ENCODE data around the gene CCT2.

CCT2 gene

DNA sequence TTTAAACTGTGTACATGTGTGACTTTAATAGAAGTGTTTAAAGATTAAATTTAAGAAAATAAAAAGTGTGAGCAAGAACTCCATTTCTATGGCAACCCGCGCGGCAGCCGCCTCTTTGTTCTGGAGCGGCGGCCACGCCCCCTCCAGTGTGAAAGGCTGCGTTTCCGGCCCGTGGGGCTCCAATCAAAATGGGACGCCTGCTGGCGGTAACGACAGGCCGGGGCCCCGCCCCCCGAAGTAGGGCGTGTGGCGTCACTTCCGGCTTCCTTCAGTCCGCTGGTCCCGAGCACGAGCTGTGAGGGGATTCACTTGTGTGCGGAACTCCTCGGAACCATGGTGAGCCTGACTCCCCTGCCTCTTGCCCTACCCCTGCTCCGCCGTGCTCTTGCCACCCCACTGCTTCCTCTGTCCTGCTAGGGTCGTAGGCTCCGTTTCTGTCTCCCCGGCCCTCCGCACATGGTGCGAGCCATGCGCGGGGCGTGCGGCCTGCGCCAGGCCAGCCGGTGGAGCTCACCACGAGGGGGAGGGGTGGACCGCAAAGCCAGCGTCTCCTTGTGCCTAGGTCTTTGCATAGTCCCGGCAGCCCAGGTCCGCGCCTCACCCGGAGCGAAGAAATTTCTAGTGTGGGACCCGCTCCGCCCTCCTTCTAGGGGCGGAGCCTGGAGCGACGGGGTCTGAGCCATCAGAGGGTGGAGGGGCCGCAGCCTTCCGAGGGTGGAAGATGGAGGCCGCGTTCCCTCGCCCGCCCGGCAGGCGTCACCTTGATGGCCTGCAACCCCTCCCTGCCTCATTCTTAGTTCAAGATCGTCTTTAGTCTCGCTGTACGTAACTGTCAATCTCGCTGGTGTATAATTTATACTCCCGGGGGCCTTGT is at the start of gene CCT2:
CCT2 (plus strand) TSS at position 271 of the 874 bp plus-strand sequence; CDS start at position 334, 63 bp downstream.
- DNase-seq (ENCODE audit: low read depth), result peak; percentile 64
- TF ChIP-seq, protein P1, sequence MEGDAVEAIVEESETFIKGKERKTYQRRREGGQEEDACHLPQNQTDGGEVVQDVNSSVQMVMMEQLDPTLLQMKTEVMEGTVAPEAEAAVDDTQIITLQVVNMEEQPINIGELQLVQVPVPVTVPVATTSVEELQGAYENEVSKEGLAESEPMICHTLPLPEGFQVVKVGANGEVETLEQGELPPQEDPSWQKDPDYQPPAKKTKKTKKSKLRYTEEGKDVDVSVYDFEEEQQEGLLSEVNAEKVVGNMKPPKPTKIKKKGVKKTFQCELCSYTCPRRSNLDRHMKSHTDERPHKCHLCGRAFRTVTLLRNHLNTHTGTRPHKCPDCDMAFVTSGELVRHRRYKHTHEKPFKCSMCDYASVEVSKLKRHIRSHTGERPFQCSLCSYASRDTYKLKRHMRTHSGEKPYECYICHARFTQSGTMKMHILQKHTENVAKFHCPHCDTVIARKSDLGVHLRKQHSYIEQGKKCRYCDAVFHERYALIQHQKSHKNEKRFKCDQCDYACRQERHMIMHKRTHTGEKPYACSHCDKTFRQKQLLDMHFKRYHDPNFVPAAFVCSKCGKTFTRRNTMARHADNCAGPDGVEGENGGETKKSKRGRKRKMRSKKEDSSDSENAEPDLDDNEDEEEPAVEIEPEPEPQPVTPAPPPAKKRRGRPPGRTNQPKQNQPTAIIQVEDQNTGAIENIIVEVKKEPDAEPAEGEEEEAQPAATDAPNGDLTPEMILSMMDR (IDR thresholded peaks at IDR 0.05; ENCODE audit: control insufficient read depth, insufficient read depth, low read depth, low read length, missing control alignments), result peak; percentile 48
- H3K4me3 ChIP-seq (ENCODE audit: control insufficient read depth, low read depth, low read length), result peak within 1 kb of the TSS; percentile 92

DNA sequence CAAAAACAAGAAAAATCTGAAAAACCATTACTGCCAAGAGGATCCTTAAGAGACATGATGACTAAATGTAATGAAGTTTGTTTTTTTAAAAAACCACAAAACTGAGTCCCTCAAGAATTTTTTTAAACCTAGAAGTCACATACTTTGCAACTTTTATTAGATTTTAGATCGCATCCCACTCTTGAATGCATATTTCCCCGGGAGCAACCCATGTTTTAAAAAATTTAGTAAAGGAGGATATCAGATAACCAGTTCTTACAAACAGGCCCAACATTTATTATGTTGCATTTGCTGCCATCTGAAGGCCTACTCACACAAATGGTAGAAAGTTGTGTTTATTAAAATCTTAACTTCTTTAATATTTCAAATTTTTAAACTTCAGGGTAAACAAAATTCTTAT is 44.3 kb upstream of the CCT2 start:
- TF ChIP-seq, protein P1 (IDR thresholded peaks at IDR 0.05; ENCODE audit: control insufficient read depth, insufficient read depth, low read depth, low read length, missing control alignments), result peak; percentile 8
- DNase-seq (ENCODE audit: low read depth), result peak; percentile 84
- H3K4me3 ChIP-seq (ENCODE audit: control insufficient read depth, low read depth, low read length), result no peak overlapping the region

DNA sequence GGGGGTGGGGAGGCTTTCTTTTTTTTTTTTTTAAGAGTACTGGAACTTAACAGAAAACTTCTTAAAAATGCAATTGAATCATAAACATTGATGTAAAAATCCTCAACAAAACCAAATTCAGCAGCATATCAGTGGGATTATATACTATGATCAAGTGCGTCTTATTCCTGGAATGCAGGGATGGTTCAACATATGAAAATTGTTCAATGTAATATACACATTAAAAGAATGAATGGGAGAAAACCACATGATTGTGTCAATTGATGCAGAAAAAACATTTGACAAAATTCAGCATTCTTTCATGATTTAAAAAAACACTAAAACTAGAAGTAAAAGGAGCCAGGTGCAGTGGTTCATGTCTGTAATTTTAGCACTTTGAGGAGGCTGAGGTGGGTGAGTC is 41.2 kb upstream of the CCT2 start:
- H3K4me3 ChIP-seq (ENCODE audit: control insufficient read depth, low read depth, low read length), result no peak overlapping the region
- no peak for DNase-seq (ENCODE audit: low read depth)
- TF ChIP-seq, protein P1 (IDR thresholded peaks at IDR 0.05; ENCODE audit: control insufficient read depth, insufficient read depth, low read depth, low read length, missing control alignments), result no peak

DNA sequence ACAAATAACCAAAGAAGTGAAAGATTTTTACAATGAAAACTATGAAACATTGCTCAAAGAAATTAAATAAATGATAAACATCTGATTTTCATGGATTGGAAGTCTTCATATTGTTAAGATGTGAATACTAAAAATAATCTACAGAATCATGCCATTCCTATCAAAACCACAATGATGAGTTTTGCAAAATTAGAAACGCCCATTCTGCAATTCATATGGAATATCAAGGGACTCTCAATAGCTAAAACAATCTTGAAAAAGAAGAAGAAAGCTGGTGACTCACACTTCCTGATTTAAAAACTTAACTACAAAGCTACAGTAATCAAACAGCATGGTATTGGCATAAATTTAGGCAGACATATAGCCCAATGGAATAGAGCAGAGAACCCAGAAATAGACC is 40.2 kb upstream of the CCT2 start:
- TF ChIP-seq, protein P1 (IDR thresholded peaks at IDR 0.05; ENCODE audit: control insufficient read depth, insufficient read depth, low read depth, low read length, missing control alignments), result no peak
- no peak overlapping the region for H3K4me3 ChIP-seq (ENCODE audit: control insufficient read depth, low read depth, low read length)
- no peak for DNase-seq (ENCODE audit: low read depth)

DNA sequence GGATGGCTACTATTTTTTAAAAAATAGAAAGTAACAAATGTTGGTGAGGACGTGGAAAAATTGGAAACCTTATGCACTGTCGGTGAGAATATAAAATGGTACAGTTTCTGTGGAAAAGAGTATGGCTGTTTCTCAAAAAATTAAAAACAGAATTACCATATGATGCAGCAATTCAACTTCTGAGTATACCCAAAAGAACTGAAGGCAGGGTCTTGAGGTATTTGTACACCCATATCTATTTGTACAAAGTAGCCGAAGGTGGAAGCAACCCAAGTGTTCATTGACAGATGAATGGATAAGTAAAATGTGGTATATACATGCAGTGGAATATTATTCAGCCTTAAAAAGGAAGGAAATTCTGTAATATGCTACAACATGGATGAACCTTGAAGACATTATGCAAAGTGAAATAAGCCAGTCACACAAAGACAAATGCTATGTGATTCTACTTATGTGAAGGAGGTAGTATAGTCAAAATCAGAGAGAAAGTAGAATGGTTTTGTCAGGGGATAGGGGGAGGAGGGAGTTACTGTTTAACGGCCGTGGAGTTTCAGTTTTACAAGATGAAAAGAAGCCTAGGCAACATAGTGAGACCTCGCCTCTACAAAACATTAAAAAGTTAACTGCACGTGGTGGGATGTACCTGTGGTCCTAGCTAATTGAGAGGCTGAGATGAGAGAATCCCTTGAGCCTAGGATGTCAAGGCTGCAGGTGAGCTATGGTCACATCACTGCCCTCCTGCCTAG is 38.4 kb upstream of the CCT2 start:
- TF ChIP-seq, protein P1 (IDR thresholded peaks at IDR 0.05; ENCODE audit: control insufficient read depth, insufficient read depth, low read depth, low read length, missing control alignments), result no peak
- no peak overlapping the region for H3K4me3 ChIP-seq (ENCODE audit: control insufficient read depth, low read depth, low read length)

DNA sequence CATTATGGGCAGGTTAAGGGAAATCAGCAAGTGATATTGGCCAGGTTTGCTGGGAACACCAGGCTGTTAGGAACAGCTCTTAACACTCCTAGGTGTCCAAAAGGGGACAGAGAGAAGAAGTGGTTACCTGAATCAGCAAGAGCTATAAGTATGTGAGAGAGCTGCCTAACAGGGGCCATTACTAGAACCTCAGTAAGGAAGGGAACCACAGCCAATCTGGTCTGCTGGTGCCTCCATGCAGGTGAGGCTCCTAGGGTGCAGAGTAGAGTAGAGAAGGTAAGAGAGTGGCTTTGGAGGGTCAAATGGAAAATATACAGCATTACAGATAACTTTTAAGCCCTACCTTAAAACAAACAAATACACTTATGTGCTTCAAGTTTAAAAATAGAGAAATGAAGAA is 36.6 kb upstream of the CCT2 start:
- TF ChIP-seq, protein P1 (IDR thresholded peaks at IDR 0.05; ENCODE audit: control insufficient read depth, insufficient read depth, low read depth, low read length, missing control alignments), result no peak

More for the DNA sequence above, 38.4 kb upstream of the CCT2 start:
- no peak for DNase-seq (ENCODE audit: low read depth)

More for the DNA sequence above, 36.6 kb upstream of the CCT2 start:
- H3K4me3 ChIP-seq (ENCODE audit: control insufficient read depth, low read depth, low read length), result no peak overlapping the region
- no peak for DNase-seq (ENCODE audit: low read depth)
